B cell (primary cell): ENCODE measurements around the gene BEAN1.

ENCODE experiments used
- EZH2 ChIP-seq: IDR thresholded peaks from 2 replicates; pipeline ENCODE4 v1.6.1; 2012; ENCODE audit warnings: borderline replicate concordance, low read depth, mild to moderate bottlenecking, moderate library complexity, low read length; ENCODE audit not compliant: insufficient read depth, poor library complexity, severe bottlenecking
- TF ChIP-seq, protein P1 (sequence below): fragments of 200-600 bp; IDR thresholded peaks from one replicate; pipeline ENCODE4 v1.8.0; 2022; ENCODE audit warnings: antibody characterized with exemption, mild to moderate bottlenecking

DNA sequence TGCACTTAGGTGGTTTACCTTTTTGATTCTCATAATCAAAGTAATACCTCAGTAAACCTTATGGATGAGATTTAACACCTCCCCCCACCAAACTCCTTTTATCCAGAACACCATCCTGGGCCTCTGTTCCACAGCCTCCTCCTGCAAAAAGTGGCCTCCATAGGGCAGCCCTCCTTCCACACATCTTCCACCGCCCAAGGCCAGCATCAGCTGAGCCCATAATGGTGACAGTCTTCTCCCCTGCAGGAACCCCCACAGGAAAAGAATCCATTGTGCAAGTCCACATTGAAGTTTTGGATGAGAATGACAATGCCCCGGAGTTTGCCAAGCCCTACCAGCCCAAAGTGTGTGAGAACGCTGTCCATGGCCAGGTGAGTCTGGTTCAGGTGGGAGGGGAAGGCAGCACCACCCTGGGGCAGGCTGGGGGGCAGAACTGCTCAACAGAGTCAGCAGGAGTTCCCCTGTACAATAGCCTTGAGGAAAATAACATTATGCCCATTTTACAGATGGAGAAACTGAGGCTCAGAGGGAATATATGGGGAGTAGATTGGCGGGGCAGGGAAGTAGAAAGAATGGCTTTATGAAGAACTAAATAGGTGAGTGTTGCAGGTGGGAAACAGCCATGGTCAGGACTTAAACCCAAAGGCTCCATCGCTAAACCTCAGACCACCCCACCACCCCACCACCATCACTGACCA is 29.2 kb upstream of the BEAN1 start:
- TF ChIP-seq, protein P1, sequence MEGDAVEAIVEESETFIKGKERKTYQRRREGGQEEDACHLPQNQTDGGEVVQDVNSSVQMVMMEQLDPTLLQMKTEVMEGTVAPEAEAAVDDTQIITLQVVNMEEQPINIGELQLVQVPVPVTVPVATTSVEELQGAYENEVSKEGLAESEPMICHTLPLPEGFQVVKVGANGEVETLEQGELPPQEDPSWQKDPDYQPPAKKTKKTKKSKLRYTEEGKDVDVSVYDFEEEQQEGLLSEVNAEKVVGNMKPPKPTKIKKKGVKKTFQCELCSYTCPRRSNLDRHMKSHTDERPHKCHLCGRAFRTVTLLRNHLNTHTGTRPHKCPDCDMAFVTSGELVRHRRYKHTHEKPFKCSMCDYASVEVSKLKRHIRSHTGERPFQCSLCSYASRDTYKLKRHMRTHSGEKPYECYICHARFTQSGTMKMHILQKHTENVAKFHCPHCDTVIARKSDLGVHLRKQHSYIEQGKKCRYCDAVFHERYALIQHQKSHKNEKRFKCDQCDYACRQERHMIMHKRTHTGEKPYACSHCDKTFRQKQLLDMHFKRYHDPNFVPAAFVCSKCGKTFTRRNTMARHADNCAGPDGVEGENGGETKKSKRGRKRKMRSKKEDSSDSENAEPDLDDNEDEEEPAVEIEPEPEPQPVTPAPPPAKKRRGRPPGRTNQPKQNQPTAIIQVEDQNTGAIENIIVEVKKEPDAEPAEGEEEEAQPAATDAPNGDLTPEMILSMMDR: no peak
- TF ChIP-seq EZH2: no peak
